ENCODE data around the gene GEMIN4.

GRCh38 chr17:703081-703875 is 48.8 kb downstream of the GEMIN4 start:
- TF ChIP-seq CTCF (conservative IDR thresholded peaks at IDR 0.05; ENCODE audit: low read depth, low read length): no peak
- TF ChIP-seq EZH2 (IDR thresholded peaks at IDR 0.05; ENCODE audit: low read length, unreplicated experiment): no peak
- TF ChIP-seq EZH2phosphoT487 (IDR thresholded peaks at IDR 0.05; ENCODE audit: borderline replicate concordance, low read length): no peak

Measured in PC-3 (cell line).